HG03575 (cell line): ENCODE results near the gene PLA2G6.
"Not testable (repeated sequence)": the region's sequence is repeated elsewhere in the genome, so short reads cannot be mapped to it uniquely, and the experiment has no call there.

ENCODE experiments used
- ATAC-seq: cut with Tn5 transposase; IDR thresholded peaks from one replicate; pipeline ENCODE4 v1.9.1; 2021; ENCODE audit not compliant: unreplicated experiment, insufficient number of reproducible peaks, low FRiP score; ENCODE audit errors: extremely low read depth

The PLA2G6 gene

GRCh38 chr22:38193580-38193979 lies 11.9 kb upstream of the PLA2G6 start:
- no peak for ATAC-seq

DNA sequence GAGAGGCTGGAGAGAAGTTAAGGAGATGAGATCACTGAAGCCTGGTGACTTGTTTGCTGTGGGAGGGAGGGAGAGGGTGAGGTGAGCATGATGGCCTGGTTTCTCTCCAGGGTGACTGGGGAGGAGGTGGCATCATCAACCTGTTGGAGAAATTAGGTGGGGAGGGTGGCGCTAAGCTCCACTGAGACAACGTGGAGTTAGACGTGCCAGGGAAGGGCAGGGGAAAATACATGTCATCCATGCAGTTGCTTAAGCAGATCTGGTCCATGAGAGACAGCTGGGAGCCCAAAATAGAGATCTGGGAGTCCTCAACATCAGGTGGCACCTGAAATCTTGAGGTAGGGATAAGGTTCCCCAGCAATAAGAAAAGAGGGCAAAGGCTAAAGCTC lies 10.8 kb upstream of the PLA2G6 start:
- ATAC-seq, result no peak

- ATAC-seq, result no peak
These were observed 10.3 kb upstream of the PLA2G6 start for GRCh38 chr22:38191731-38192474.

- no peak for ATAC-seq
These were observed 9.4 kb upstream of the PLA2G6 start for GRCh38 chr22:38191055-38191454.

- no peak for ATAC-seq
These were observed 9.0 kb upstream of the PLA2G6 start for GRCh38 chr22:38190581-38190980.

GRCh38 chr22:38189104-38189503 lies 7.5 kb upstream of the PLA2G6 start:
- no peak for ATAC-seq

- ATAC-seq, result no peak
These were observed 6.0 kb upstream of the PLA2G6 start for GRCh38 chr22:38187413-38188212.

DNA sequence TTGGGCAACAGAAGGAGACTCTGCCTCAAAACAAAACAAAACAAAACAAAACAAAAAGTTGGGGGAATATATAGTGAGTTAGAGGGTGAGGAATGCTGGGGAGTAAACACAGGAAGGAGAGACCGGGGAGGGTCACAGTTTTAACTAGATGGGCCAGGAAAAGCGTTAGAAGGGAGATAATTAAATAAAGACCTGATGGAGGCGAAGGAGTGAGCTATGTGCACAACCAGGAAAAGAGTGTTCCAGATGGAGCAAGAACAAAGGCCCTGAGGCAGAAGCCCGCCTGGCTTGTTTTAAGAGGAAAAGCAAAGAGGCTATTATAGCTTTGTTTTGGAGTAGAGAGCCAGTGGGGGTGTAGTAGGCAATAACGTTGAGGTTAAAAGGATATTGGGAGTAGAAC lies 4.8 kb upstream of the PLA2G6 start:
- no peak for ATAC-seq

DNA sequence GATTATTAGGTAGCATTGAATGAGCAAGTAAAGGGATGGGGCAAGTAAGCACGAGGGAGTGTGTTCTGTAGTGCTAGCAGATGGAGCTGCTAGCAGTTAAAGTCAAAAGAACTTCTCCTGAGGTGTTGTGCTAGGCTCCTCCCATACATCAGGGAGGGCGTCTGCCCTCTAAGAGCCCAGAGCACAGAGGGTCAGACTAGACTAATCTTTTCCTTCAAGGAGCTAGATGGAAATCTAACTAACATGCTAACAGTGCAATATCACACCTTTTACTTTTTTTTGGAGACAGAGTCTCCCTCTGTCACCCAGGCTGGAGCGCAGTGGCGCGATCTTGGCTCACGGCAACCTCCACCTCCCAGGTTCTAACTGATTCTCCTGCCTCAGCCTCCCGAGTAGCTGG lies 3.2 kb upstream of the PLA2G6 start:
- no peak for ATAC-seq

GRCh38 chr22:38180841-38181452 lies 683 bp downstream of the PLA2G6 start:
- no peak for ATAC-seq

DNA sequence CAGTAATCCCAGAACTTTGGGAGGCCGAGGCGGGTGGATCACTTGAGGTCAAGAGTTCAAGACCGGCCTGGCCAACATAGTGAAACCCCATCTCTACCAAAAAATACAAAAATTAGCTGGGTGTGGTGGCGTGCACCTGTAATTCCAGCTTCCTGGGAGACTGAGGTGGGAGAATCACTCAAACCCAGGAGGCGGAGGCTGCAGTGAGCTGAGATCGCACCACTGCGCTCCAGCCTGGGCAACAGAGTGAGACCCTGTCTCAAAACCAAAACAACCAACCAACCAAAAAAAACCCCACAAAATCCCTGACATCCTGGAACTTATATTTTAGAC lies 3.1 kb downstream of the PLA2G6 start:
- not testable (repeated sequence) for ATAC-seq

DNA sequence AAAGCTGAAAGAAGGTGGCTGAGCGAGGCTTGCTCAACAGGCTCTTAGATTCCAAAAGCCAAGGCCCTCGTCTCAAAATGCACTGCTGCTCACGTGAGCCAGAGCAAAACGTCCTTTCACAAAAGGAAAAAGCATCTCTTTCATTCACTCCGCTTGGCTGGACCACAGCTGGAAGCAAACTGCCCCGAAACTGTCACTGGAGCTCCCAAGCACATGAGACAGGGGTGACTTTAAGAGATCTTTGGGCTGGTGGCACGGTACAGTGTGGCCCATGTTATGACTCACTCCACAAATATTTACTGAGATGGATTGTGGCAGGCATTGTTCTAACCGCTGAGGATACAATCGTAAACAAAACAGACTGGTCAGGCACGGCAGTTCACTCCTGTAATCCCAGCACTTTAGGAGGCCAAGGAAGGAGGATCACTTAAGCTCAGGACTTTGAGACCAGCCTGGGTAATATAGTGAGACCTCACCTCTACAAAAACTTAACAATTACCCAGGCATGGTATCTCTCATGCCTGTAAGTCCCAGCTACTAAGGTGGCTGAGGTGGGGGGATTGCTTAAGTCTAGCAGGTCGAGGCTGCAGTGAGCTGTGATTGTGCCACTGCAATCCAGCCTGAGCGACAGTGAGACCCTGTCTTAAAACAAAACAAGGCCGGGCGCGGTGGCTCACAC lies 3.6 kb downstream of the PLA2G6 start:
- no peak for ATAC-seq

DNA sequence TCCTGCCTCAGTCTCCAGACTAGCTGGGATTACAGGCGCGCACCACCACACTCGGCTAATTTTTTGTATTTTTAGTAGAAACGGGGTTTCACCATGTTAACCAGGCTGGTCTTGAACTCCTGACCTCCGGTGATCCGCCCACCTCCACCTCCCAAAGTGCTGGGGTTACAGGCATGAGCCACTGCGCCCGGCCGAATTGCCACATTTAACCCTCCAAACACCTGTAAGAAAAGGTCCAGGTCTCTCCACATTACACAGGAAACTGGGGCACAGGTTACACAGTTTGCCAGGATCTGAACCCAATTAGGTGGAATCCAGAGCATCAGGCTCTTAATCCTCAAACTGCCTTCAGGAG lies 4.1 kb downstream of the PLA2G6 start:
- not testable (repeated sequence) for ATAC-seq

GRCh38 chr22:38177044-38177443 lies 4.6 kb downstream of the PLA2G6 start:
- ATAC-seq, result no peak

DNA sequence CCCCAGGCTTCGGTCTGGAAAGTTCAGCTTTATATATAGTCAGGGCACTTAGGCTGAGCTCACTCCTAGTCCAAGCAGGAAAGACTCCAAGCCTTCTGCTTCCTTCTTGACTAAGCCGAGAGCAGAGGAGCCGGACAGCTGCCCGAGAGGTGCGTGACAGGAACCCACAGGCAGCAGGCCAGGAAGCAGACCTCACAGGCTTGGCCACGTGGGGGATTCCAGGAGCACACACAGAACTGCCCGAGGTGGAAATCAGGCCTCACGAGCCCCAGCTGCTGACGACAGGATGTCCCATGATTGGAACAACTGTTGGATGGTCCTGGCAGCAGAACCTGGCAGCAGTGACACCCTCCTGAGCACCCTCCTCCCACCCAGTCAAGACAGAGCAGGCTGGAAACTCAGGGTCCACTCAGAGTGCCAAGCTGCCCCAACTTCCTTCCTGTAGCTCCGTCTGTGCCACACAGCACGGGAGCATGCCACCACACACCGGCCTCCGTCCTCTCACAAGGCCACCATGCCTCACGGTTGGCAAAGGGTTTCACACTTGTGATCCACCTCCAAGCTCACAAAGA lies 5.4 kb downstream of the PLA2G6 start:
- no peak for ATAC-seq

GRCh38 chr22:38175206-38176118 lies 6.2 kb downstream of the PLA2G6 start:
- ATAC-seq, result no peak

DNA sequence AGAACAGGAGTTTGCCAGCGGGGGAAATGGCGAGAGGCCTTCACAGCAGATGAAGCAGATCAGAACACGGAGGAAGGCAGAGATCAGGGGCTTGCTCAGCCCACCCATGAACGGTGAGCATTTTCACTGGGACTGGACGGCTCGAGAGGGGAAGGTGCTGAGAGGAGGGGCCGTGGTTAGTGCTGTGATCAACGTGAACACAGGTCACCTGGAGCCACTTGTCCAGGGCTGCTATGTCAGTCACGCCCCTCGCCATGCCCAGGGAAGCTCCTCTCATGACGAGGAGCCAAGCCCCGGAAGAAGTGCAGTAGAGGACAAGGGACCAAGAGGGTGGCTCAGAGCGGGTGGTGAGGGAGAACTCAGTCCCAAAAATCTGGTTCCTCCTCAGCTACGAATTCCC lies 7.0 kb downstream of the PLA2G6 start:
- no peak for ATAC-seq

DNA sequence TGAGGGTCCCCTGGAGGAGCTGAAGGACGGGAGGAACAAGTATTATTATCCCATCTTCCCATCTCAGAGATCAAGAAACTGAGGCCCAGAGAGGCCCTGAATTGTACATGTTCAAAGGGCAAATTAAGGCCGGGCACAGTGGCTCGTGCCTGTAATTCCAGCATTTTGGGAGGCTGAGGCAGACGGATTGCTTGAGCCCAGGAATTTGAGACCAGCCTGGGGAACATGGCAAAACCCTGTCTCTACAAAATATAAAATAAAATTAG lies 8.1 kb downstream of the PLA2G6 start:
- no peak for ATAC-seq
